ENCODE results near the gene SIPA1L3.

DNA sequence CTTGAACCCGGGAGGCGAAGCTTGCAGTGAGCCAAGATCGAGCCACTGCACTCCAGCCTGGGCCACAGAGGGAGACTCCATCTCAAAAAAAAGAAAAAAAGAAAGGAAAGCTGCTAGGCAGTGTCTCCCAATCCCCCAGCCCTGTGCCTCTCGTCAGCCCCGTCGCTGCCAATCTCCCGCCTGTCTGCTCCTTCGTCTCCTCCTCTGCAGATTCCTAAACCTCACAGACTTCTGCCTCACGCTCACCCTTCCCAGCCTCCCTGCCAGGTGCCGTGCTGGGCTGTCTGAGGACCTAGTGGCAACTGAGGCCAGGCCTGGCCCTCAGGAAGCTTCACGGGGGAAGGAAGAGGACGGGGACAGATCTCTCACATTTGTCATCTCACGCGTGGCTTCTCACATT lies 295.5 kb downstream of the SIPA1L3 start:
- no peak for TF ChIP-seq ZNF274 (IDR thresholded peaks at IDR 0.05; ENCODE audit: low read depth, low read length)
- no peak for TF ChIP-seq YY1 (IDR thresholded peaks at IDR 0.05; ENCODE audit: insufficient read depth, insufficient read length)
